Lower leg skin (tissue), 3 donors: ENCODE results near the gene TNFAIP8L3.

Source experiments
- POLR2A ChIP-seq, 2 donors: fragments of 450-650 bp; IDR thresholded peaks; one replicate each; pipeline ENCODE4 v1.6.1; 2016 to 2017; ENCODE audit warnings: antibody characterized with exemption in 2 of 2, mild to moderate bottlenecking in 1 of 2, moderate library complexity in 1 of 2
- TF ChIP-seq, protein P1 (sequence below), 3 donors: fragments of 450-650 bp; IDR thresholded peaks; one replicate each; pipeline ENCODE4 v1.5.1; 2016; ENCODE audit warnings: antibody characterized with exemption in 3 of 3, mild to moderate bottlenecking in 3 of 3, moderate library complexity in 2 of 3

DNA sequence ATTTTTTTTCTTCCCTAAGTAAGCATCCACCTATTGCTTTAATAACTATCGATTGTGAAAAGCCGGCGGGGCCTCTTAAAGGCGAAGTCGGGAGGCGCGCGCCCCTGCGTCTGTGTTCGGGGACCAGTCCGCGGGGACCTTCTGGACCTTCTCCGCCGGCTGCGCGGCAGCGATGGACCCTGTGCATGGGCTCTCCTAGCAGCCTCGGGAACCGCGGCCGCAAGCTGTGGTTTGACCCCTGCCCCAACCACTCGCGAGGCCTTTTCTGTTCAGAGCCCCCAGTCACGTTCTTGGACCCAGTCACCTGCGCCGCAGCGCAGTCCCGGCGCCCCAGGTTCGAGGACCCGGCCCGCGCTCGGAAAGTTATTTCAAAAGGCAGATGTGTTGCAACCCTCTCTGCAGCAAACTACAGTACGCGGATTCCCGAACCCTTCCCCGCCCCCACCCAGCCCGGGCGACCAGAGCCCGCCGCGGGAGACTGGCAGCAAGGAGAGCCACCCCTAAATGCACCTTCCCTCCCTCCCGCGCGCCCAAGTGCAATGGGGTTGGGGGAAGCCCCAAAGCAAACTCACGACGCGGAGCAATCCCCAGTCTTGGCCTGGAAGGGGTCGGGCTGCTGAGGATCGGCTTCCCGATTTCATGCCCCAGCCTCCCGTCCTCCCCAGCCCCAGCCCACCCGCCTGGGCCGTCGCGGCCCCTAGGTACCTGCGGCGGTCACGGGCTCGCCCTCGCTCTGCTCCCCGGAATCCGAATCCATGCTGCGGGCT, 684 bp downstream of the TNFAIP8L3 start:
- no peak for TF ChIP-seq POLR2A (IDR thresholded peaks at IDR 0.05)
- TF ChIP-seq, protein P1, sequence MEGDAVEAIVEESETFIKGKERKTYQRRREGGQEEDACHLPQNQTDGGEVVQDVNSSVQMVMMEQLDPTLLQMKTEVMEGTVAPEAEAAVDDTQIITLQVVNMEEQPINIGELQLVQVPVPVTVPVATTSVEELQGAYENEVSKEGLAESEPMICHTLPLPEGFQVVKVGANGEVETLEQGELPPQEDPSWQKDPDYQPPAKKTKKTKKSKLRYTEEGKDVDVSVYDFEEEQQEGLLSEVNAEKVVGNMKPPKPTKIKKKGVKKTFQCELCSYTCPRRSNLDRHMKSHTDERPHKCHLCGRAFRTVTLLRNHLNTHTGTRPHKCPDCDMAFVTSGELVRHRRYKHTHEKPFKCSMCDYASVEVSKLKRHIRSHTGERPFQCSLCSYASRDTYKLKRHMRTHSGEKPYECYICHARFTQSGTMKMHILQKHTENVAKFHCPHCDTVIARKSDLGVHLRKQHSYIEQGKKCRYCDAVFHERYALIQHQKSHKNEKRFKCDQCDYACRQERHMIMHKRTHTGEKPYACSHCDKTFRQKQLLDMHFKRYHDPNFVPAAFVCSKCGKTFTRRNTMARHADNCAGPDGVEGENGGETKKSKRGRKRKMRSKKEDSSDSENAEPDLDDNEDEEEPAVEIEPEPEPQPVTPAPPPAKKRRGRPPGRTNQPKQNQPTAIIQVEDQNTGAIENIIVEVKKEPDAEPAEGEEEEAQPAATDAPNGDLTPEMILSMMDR (IDR thresholded peaks at IDR 0.05), result no peak
